Measurements from ENCODE around the gene PLK3.

DNA sequence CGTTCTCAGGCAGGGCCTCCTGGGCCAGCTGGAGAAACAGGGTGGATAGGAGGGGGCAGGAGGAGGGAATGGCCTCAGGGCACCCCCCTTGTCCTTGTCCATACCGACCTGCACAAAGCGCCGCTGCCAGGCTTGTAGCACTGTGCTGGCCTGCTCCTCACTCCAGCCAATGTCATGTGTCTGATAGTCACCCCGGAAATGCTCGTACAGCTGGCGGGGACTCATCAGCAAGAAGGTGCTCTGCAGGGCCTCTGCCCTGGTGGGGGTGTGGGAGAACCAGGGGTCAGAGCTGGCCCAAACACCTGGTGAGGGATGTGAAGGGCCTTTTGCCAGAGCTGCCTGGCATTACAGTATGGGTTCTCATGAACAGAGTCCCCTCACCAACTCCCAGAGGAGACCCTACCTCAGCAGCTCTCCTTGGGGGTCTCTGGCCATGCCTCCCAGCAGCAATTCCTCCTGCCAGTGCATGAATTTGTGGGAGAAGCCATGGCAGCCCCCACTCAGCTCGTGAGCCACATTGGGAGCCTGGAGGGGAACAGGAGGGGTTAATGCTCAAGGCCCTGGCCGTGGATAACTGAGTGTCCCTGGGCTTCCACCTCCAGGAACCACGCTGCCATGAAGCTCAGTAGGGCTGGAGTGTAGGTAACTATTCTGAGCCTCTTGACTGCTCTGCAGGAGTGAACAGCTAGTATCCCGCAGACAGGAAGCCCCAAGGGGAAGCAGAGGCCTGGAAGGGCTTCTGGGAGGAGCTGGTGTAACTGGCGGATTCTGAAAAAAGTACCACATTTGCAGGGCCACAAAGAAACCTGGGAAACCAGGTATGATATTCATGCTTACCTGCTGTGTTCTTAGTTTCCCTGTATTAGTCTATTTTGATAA, 29.6 kb downstream of the PLK3 start:
- TF ChIP-seq, protein P1, sequence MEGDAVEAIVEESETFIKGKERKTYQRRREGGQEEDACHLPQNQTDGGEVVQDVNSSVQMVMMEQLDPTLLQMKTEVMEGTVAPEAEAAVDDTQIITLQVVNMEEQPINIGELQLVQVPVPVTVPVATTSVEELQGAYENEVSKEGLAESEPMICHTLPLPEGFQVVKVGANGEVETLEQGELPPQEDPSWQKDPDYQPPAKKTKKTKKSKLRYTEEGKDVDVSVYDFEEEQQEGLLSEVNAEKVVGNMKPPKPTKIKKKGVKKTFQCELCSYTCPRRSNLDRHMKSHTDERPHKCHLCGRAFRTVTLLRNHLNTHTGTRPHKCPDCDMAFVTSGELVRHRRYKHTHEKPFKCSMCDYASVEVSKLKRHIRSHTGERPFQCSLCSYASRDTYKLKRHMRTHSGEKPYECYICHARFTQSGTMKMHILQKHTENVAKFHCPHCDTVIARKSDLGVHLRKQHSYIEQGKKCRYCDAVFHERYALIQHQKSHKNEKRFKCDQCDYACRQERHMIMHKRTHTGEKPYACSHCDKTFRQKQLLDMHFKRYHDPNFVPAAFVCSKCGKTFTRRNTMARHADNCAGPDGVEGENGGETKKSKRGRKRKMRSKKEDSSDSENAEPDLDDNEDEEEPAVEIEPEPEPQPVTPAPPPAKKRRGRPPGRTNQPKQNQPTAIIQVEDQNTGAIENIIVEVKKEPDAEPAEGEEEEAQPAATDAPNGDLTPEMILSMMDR (IDR thresholded peaks at IDR 0.05) = no peak
- TF ChIP-seq POLR2A (IDR thresholded peaks at IDR 0.05; ENCODE audit: low read length) = no peak
- no peak for TF ChIP-seq MAFK (IDR thresholded peaks at IDR 0.05; ENCODE audit: partially characterized antibody)
- TF ChIP-seq, protein P2, sequence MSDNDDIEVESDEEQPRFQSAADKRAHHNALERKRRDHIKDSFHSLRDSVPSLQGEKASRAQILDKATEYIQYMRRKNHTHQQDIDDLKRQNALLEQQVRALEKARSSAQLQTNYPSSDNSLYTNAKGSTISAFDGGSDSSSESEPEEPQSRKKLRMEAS (IDR thresholded peaks at IDR 0.05) = no peak
- TF ChIP-seq HOXB13 (CRISPR knock-in tag; IDR thresholded peaks at IDR 0.05; ENCODE audit: low read depth) = no peak
- no peak for TF ChIP-seq KDM5A (IDR thresholded peaks at IDR 0.05)
- TF ChIP-seq FOSL2 (IDR thresholded peaks at IDR 0.05) = no peak
- no peak for TF ChIP-seq FOSL2 (CRISPR knock-in tag; IDR thresholded peaks at IDR 0.05)
- TF ChIP-seq, protein P3, sequence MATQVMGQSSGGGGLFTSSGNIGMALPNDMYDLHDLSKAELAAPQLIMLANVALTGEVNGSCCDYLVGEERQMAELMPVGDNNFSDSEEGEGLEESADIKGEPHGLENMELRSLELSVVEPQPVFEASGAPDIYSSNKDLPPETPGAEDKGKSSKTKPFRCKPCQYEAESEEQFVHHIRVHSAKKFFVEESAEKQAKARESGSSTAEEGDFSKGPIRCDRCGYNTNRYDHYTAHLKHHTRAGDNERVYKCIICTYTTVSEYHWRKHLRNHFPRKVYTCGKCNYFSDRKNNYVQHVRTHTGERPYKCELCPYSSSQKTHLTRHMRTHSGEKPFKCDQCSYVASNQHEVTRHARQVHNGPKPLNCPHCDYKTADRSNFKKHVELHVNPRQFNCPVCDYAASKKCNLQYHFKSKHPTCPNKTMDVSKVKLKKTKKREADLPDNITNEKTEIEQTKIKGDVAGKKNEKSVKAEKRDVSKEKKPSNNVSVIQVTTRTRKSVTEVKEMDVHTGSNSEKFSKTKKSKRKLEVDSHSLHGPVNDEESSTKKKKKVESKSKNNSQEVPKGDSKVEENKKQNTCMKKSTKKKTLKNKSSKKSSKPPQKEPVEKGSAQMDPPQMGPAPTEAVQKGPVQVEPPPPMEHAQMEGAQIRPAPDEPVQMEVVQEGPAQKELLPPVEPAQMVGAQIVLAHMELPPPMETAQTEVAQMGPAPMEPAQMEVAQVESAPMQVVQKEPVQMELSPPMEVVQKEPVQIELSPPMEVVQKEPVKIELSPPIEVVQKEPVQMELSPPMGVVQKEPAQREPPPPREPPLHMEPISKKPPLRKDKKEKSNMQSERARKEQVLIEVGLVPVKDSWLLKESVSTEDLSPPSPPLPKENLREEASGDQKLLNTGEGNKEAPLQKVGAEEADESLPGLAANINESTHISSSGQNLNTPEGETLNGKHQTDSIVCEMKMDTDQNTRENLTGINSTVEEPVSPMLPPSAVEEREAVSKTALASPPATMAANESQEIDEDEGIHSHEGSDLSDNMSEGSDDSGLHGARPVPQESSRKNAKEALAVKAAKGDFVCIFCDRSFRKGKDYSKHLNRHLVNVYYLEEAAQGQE (IDR thresholded peaks at IDR 0.05) = no peak
- no peak for TF ChIP-seq RAD21 (conservative IDR thresholded peaks at IDR 0.05 in 1 of 2, IDR thresholded peaks at IDR 0.05 in 1 of 2)
- no peak for TF ChIP-seq CEBPB (IDR thresholded peaks at IDR 0.05)
